ENCODE data around the gene KLHDC7B. TPM values are rescaled to one million over a fixed set of nuclear protein-coding genes. Genes with fewer than 3 reads are reported as not detected.

KLHDC7B gene
- total and polyA plus RNA-seq, 2 of the 13 experiments (the other 11 are each of a cell fraction or from before 2014, with no cell fraction given) = 0.11 TPM; not detected in 1

GRCh38 chr22:50599816-50600455 lies 54.2 kb downstream of the KLHDC7B start (continued):
- TF ChIP-seq, protein P1, sequence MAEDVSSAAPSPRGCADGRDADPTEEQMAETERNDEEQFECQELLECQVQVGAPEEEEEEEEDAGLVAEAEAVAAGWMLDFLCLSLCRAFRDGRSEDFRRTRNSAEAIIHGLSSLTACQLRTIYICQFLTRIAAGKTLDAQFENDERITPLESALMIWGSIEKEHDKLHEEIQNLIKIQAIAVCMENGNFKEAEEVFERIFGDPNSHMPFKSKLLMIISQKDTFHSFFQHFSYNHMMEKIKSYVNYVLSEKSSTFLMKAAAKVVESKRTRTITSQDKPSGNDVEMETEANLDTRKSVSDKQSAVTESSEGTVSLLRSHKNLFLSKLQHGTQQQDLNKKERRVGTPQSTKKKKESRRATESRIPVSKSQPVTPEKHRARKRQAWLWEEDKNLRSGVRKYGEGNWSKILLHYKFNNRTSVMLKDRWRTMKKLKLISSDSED (CRISPR knock-in tag; IDR thresholded peaks at IDR 0.05) = peak; percentile 98
- TF ChIP-seq ZNF441 (CRISPR knock-in tag; IDR thresholded peaks at IDR 0.05; ENCODE audit: borderline replicate concordance) (peak; percentile 99), ZMAT3 (CRISPR knock-in tag; conservative IDR thresholded peaks at IDR 0.05) (peak; percentile 100), ZFYVE20 (CRISPR knock-in tag; IDR thresholded peaks at IDR 0.05; ENCODE audit: borderline replicate concordance, low read depth) (peak; percentile 99), ZNF317 (CRISPR knock-in tag; IDR thresholded peaks at IDR 0.05) (peak; percentile 90), ELF4 (CRISPR knock-in tag; IDR thresholded peaks at IDR 0.05; ENCODE audit: borderline replicate concordance) (no peak), SNAI1 (CRISPR knock-in tag; IDR thresholded peaks at IDR 0.05; ENCODE audit: borderline replicate concordance) (peak; percentile 98), RBAK (CRISPR knock-in tag; IDR thresholded peaks at IDR 0.05) (peak; percentile 85), ZFP62 (CRISPR knock-in tag; IDR thresholded peaks at IDR 0.05) (no peak), TOPORS (CRISPR knock-in tag; IDR thresholded peaks at IDR 0.05) (peak; percentile 94), FOXC1 (CRISPR knock-in tag; IDR thresholded peaks at IDR 0.05; ENCODE audit: borderline replicate concordance) (peak; percentile 99), HNF4G (IDR thresholded peaks at IDR 0.05; ENCODE audit: borderline replicate concordance, low read depth, low read length) (no peak), HNF4G (CRISPR knock-in tag; IDR thresholded peaks at IDR 0.05; ENCODE audit: borderline replicate concordance, low read depth) (peak; percentile 42; the same call in 1 of the 2 replicates), HNRNPL (IDR thresholded peaks at IDR 0.05; ENCODE audit: low read depth, low read length) (no peak), GZF1 (CRISPR knock-in tag; IDR thresholded peaks at IDR 0.05) (peak; percentile 94), ZNF780A (CRISPR knock-in tag; IDR thresholded peaks at IDR 0.05) (peak; percentile 99), ZMYM3 (CRISPR knock-in tag; IDR thresholded peaks at IDR 0.05) (peak; percentile 57; the same call in 1 of the 2 replicates), ZNF235 (CRISPR knock-in tag; IDR thresholded peaks at IDR 0.05; ENCODE audit: borderline replicate concordance) (peak; percentile 98), ZNF446 (CRISPR knock-in tag; IDR thresholded peaks at IDR 0.05) (peak; percentile 99; the same call in 1 of the 2 replicates), NFIC (IDR thresholded peaks at IDR 0.05; ENCODE audit: low read length) (no peak), XBP1 (CRISPR knock-in tag; IDR thresholded peaks at IDR 0.05) (peak; percentile 98), HCFC1 (IDR thresholded peaks at IDR 0.05; ENCODE audit: low read depth, low read length) (no peak), ZNF674 (CRISPR knock-in tag; IDR thresholded peaks at IDR 0.05; ENCODE audit: low read depth) (peak; percentile 90; the same call in 1 of the 2 replicates)
- TF ChIP-seq, protein P2, sequence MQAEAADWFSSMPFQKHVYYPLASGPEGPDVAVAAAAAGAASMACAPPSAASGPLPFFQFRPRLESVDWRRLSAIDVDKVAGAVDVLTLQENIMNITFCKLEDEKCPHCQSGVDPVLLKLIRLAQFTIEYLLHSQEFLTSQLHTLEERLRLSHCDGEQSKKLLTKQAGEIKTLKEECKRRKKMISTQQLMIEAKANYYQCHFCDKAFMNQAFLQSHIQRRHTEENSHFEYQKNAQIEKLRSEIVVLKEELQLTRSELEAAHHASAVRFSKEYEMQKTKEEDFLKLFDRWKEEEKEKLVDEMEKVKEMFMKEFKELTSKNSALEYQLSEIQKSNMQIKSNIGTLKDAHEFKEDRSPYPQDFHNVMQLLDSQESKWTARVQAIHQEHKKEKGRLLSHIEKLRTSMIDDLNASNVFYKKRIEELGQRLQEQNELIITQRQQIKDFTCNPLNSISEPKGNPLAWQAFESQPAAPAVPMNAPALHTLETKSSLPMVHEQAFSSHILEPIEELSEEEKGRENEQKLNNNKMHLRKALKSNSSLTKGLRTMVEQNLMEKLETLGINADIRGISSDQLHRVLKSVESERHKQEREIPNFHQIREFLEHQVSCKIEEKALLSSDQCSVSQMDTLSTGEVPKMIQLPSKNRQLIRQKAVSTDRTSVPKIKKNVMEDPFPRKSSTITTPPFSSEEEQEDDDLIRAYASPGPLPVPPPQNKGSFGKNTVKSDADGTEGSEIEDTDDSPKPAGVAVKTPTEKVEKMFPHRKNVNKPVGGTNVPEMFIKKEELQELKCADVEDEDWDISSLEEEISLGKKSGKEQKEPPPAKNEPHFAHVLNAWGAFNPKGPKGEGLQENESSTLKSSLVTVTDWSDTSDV (CRISPR knock-in tag; IDR thresholded peaks at IDR 0.05) = peak; percentile 98
- TF ChIP-seq, protein P3, sequence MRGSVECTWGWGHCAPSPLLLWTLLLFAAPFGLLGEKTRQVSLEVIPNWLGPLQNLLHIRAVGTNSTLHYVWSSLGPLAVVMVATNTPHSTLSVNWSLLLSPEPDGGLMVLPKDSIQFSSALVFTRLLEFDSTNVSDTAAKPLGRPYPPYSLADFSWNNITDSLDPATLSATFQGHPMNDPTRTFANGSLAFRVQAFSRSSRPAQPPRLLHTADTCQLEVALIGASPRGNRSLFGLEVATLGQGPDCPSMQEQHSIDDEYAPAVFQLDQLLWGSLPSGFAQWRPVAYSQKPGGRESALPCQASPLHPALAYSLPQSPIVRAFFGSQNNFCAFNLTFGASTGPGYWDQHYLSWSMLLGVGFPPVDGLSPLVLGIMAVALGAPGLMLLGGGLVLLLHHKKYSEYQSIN (CRISPR knock-in tag; IDR thresholded peaks at IDR 0.05; ENCODE audit: borderline replicate concordance) = peak; percentile 96
- TF ChIP-seq, protein P4, sequence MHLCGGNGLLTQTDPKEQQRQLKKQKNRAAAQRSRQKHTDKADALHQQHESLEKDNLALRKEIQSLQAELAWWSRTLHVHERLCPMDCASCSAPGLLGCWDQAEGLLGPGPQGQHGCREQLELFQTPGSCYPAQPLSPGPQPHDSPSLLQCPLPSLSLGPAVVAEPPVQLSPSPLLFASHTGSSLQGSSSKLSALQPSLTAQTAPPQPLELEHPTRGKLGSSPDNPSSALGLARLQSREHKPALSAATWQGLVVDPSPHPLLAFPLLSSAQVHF (CRISPR knock-in tag; IDR thresholded peaks at IDR 0.05) = peak; percentile 99
